Right ventricle myocardium inferior (tissue), 1 donor: ENCODE measurements around the gene TRMT13. TPM values are rescaled to one million over a fixed set of nuclear protein-coding genes. Genes with fewer than 3 reads are reported as not detected.
"Not testable (repeated sequence)": the region's sequence is repeated elsewhere in the genome, so short reads cannot be mapped to it uniquely, and the experiment has no call there.

ENCODE experiments used
- ATAC-seq: fragments of 200-7000 bp; cut with Tn5 transposase; one replicate; pipeline ENCODE4 v1.9.1; 2020; ENCODE audit warnings: mild to moderate bottlenecking, moderate library complexity
- DNase-seq: peaks from one replicate; pipeline ENCODE4 v3.0.0; 2021; ENCODE audit errors: missing footprints
- intact Hi-C: fragments of 100-400 bp; cut with DNase I; formaldehyde crosslinking; loops from one replicate; pipeline ENCODE4 v1.11.0; 2022
- total RNA-seq: library from RNA; stranded (reverse); fragmentation: NEBNext Ultra II Directional; extraction: Animal tissue kit (Norgen Biotek cat#: 25700); gene quantifications from one replicate; pipeline ENCODE4 v1.2.1, GENCODE V29; 2021
- donor health status: DM: no; HTN: yes; CAD: no; lungs with severe emphysema.

The TRMT13 gene
- total RNA-seq, 1 donor from 2014 or later: 6.6 TPM

GRCh38 chr1:100147875-100148274 lies 14.9 kb downstream of the TRMT13 start:
- intact Hi-C loops: no loop called here
- ATAC-seq: no peak
- DNase-seq: no peak

- DNase-seq: no peak
- intact Hi-C loops: no loop called here
- ATAC-seq: no peak
Measured at GRCh38 chr1:100151679-100152078, 18.7 kb downstream of the TRMT13 start.

- intact Hi-C loops: no loop called here
- no peak for ATAC-seq
- DNase-seq: no peak
Measured at GRCh38 chr1:100152271-100152670, 19.3 kb downstream of the TRMT13 start.

GRCh38 chr1:100162881-100163280 lies 29.9 kb downstream of the TRMT13 start:
- intact Hi-C loops: no loop called here
- ATAC-seq (no peak), DNase-seq (no peak)

GRCh38 chr1:100164216-100164615 lies 31.3 kb downstream of the TRMT13 start:
- DNase-seq: no peak
- peak; percentile 67 for ATAC-seq
- intact Hi-C loops: no loop called here

- no peak for ATAC-seq
- no peak for DNase-seq
- intact Hi-C loops: no loop called here
Measured at GRCh38 chr1:100164702-100165101, 31.7 kb downstream of the TRMT13 start.

- DNase-seq (no peak), ATAC-seq (no peak)
- intact Hi-C loops: no loop called here
Measured at GRCh38 chr1:100168051-100168450, 35.1 kb downstream of the TRMT13 start.

- ATAC-seq: no peak
- intact Hi-C loops: loop anchor here (5.0 kb wide), 2 partner anchors 40 to 90 kb away; partner anchors contain the start of gene RTCA
- DNase-seq: no peak
Measured at GRCh38 chr1:100177295-100178041, 44.5 kb downstream of the TRMT13 start.

- DNase-seq (no peak), ATAC-seq (peak; percentile 67)
- intact Hi-C loops: loop anchor here (5.0 kb wide), 2 partner anchors 39 to 89 kb away; partner anchors contain the start of gene RTCA
Measured at GRCh38 chr1:100178091-100178490, 45.1 kb downstream of the TRMT13 start, which contains the start of gene LRRC39. LRRC39 (minus strand) TSS chr1:100178256; CDS start chr1:100168516, 9,740 bp downstream.

- DNase-seq: no peak
- no peak for ATAC-seq
- intact Hi-C loops: no loop called here
Measured at GRCh38 chr1:100183370-100183769, 50.4 kb downstream of the TRMT13 start.

GRCh38 chr1:100184536-100184935 lies 51.6 kb downstream of the TRMT13 start:
- intact Hi-C loops: no loop called here
- no peak for ATAC-seq
- DNase-seq: no peak

GRCh38 chr1:100187912-100188311 lies 54.9 kb downstream of the TRMT13 start:
- intact Hi-C loops: no loop called here
- DNase-seq (no peak), ATAC-seq (peak; percentile 85)

- ATAC-seq: peak; percentile 84
- intact Hi-C loops: no loop called here
- DNase-seq: no peak
Measured at GRCh38 chr1:100188617-100189016, 55.7 kb downstream of the TRMT13 start.

- intact Hi-C loops: no loop called here
Measured at GRCh38 chr1:100198596-100198995, 65.6 kb downstream of the TRMT13 start.

GRCh38 chr1:100200060-100200459 lies 67.1 kb downstream of the TRMT13 start:
- DNase-seq, intact Hi-C loops, ATAC-seq: not testable (repeated sequence)

More at GRCh38 chr1:100198596-100198995, 65.6 kb downstream of the TRMT13 start:
- ATAC-seq (no peak), DNase-seq (no peak)

Other genes with a start within 250 kb of the TRMT13 start
- gene SLC35A3, start 163.2 kb upstream of the TRMT13 start, total RNA-seq: 9.5 TPM
- 2.2 TPM for gene SASS6, start 233 bp upstream of the TRMT13 start, total RNA-seq
- gene LRRC39, start 45.1 kb downstream of the TRMT13 start, total RNA-seq: 155 TPM
- gene DBT, start 116.7 kb downstream of the TRMT13 start, total RNA-seq: 30.6 TPM
- gene RTCA, start 133.1 kb downstream of the TRMT13 start, total RNA-seq: 46.2 TPM
- 2.7 TPM for gene CDC14A, start 219.3 kb downstream of the TRMT13 start, total RNA-seq